H1 (cell line): Measurements from ENCODE around the gene LIFR. TPM values are rescaled to one million over a fixed set of nuclear protein-coding genes. Genes with fewer than 3 reads are reported as not detected.
A peak's percentile ranks its signal among the peaks of the same experiment; 100 is the strongest.

Experiments used
- CTCF ChIA-PET: fragments of 300-600 bp; sonication (Branson Sonifier 250); formaldehyde crosslinking; loops from one replicate; lab custom pipeline; 2021; ENCODE audit not compliant: partially characterized antibody; lab: Charles Lee
- POLR2A ChIA-PET: fragments of 300-600 bp; sonication (Branson Sonifier 250); formaldehyde crosslinking; loops from one replicate; lab custom pipeline; 2021; ENCODE audit warnings: inconsistent platforms; ENCODE audit not compliant: partially characterized antibody; lab: Charles Lee
- DNase-seq, 2 experiments: peaks; one replicate each; pipeline versions ENCODE4 v3.0.0 to v3.0.0-alpha.2; 2010 to 2022; ENCODE audit warnings: low spot score in 2 of 2, low read depth in 1 of 2, mixed read lengths in 1 of 2
- FAIRE-seq: peaks from 2 replicates; lab custom pipeline; 2011; peaks lifted over from hg19 to GRCh38; lab: Jason Lieb, UNC
- H2AFZ ChIP-seq: 2 replicates; pipeline ENCODE4 v1.8.1; 2012; ENCODE audit warnings: low read length, inconsistent platforms
- H2AK5ac ChIP-seq: 2 replicates; pipeline ENCODE4 v1.6.1; 2013; ENCODE audit warnings: low read depth, low read length
- H2BK120ac ChIP-seq: replicated peaks from 2 replicates; pipeline ENCODE3; 2013; ENCODE audit warnings: low read depth, low read length, inconsistent platforms
- H2BK12ac ChIP-seq: 2 replicates; pipeline ENCODE4 v1.6.1; 2013; ENCODE audit warnings: low read depth, low read length
- H2BK15ac ChIP-seq: 2 replicates; pipeline ENCODE4 v1.6.1; 2013; ENCODE audit warnings: low read length
- H2BK20ac ChIP-seq: 2 replicates; pipeline ENCODE4 v1.6.1; 2013; ENCODE audit warnings: low read length
- H2BK5ac ChIP-seq: 2 replicates; pipeline ENCODE4 v1.6.1; 2013; ENCODE audit warnings: low read depth, low read length
- H3K14ac ChIP-seq: 2 replicates; pipeline ENCODE4 v1.6.1; 2013; ENCODE audit warnings: inconsistent platforms; ENCODE audit not compliant: insufficient read length
- H3K18ac ChIP-seq: 2 replicates; pipeline ENCODE4 v1.6.1; 2013; ENCODE audit warnings: low read length; ENCODE audit errors: extremely low read depth
- H3K23ac ChIP-seq: 2 replicates; pipeline ENCODE4 v1.6.1; 2013; ENCODE audit warnings: inconsistent platforms; ENCODE audit not compliant: insufficient read length
- H3K23me2 ChIP-seq: 2 replicates; pipeline ENCODE4 v1.6.1; 2013; ENCODE audit warnings: low read depth, low read length
- H3K27ac ChIP-seq: 2 replicates; pipeline ENCODE4 v1.6.1; 2011; ENCODE audit warnings: low read depth, low read length, inconsistent platforms
- H3K27me3 ChIP-seq, 4 experiments: replicated peaks in 1 of 4; 1 replicate in 1 of 4; 2 replicates in 3 of 4; pipeline versions ENCODE4 v1.6.1 to v1.8.1; 2011 to 2013; ENCODE audit warnings: low read length in 3 of 4, mild to moderate bottlenecking in 3 of 4, inconsistent platforms in 2 of 4, mixed read lengths in 2 of 4, moderate library complexity in 1 of 4; ENCODE audit not compliant: control insufficient read depth in 3 of 4, insufficient read depth in 3 of 4; ENCODE audit errors: extremely low read depth in 1 of 4
- H3K36me3 ChIP-seq, 4 experiments: 2 replicates each; pipeline versions ENCODE4 v1.6.1 to v1.8.1; 2011 to 2013; ENCODE audit warnings: mild to moderate bottlenecking in 4 of 4, low read length in 3 of 4, moderate library complexity in 2 of 4, control low read depth in 1 of 4, inconsistent platforms in 1 of 4; ENCODE audit not compliant: insufficient read depth in 4 of 4, control insufficient read depth in 2 of 4
- H3K4ac ChIP-seq: replicated peaks from 2 replicates; pipeline ENCODE3; 2013; ENCODE audit warnings: low read length, low read depth, mixed read lengths, inconsistent platforms; ENCODE audit not compliant: insufficient read length
- H3K4me1 ChIP-seq, 4 experiments: replicated peaks in 1 of 4; 1 replicate in 1 of 4; 2 replicates in 3 of 4; pipeline versions ENCODE4 v1.6.1 to v1.8.1; 2011 to 2013; ENCODE audit warnings: low read length in 3 of 4, inconsistent platforms in 2 of 4, mixed read lengths in 1 of 4; ENCODE audit not compliant: insufficient read depth in 4 of 4, control insufficient read depth in 3 of 4
- H3K4me2 ChIP-seq, 2 experiments: 2 replicates each; pipeline versions ENCODE4 v1.6.1 to v1.8.1; 2011 to 2013; ENCODE audit warnings: low read depth in 2 of 2, low read length in 2 of 2, control low read depth in 1 of 2, inconsistent platforms in 1 of 2, mild to moderate bottlenecking in 1 of 2; ENCODE audit not compliant: insufficient read depth in 1 of 2
- H3K4me3 ChIP-seq, 4 experiments: fragments of 200-600, 300-600 bp in 1 of 4; sonication (generic), shearing (Covaris generic), sonication (Bioruptor Twin) in 1 of 4; 2 replicates each; pipeline versions ENCODE4 v1.5.1 to v1.8.1; 2011 to 2016; ENCODE audit warnings: low read length in 4 of 4, low read depth in 3 of 4, control low read depth in 2 of 4, inconsistent platforms in 2 of 4, mild to moderate bottlenecking in 2 of 4, mixed read lengths in 1 of 4, moderate library complexity in 1 of 4; ENCODE audit not compliant: insufficient read depth in 2 of 4; ENCODE audit errors: extremely low read depth in 1 of 4
- H3K56ac ChIP-seq: replicated peaks from 2 replicates; pipeline ENCODE3; 2013; ENCODE audit warnings: low read depth, mild to moderate bottlenecking, mixed read lengths, low read length, inconsistent platforms; ENCODE audit not compliant: insufficient read length
- H3K79me1 ChIP-seq: 2 replicates; pipeline ENCODE4 v1.6.1; 2013; ENCODE audit warnings: low read depth, low read length, control low read depth
- H3K79me2 ChIP-seq, 2 experiments: 2 replicates each; pipeline versions ENCODE4 v1.6.1 to v1.8.1; 2012 to 2013; ENCODE audit warnings: low read length in 2 of 2, mild to moderate bottlenecking in 2 of 2, inconsistent platforms in 1 of 2; ENCODE audit not compliant: insufficient read depth in 2 of 2, control insufficient read depth in 1 of 2
- H3K9ac ChIP-seq, 4 experiments: replicated peaks in 1 of 4; 1 replicate in 1 of 4; 2 replicates in 3 of 4; pipeline versions ENCODE4 v1.6.1 to v1.8.1; 2011 to 2013; ENCODE audit warnings: low read depth in 3 of 4, low read length in 3 of 4, control low read depth in 2 of 4, mild to moderate bottlenecking in 2 of 4, moderate library complexity in 2 of 4, inconsistent platforms in 1 of 4; ENCODE audit errors: extremely low read depth in 1 of 4
- H3K9me3 ChIP-seq, 2 experiments: 2 replicates each; pipeline versions ENCODE4 v1.6.1 to v1.8.1; 2012 to 2013; ENCODE audit warnings: mild to moderate bottlenecking in 2 of 2, moderate library complexity in 2 of 2, control low read depth in 1 of 2, inconsistent platforms in 1 of 2, low read depth in 1 of 2, low read length in 1 of 2, mixed read lengths in 1 of 2; ENCODE audit not compliant: insufficient read depth in 2 of 2
- H4K20me1 ChIP-seq, 2 experiments: replicated peaks in 1 of 2; 2 replicates each; pipeline versions ENCODE3 to v1.8.1; 2011 to 2013; ENCODE audit warnings: inconsistent platforms in 2 of 2, low read length in 2 of 2, mild to moderate bottlenecking in 1 of 2; ENCODE audit not compliant: insufficient read depth in 2 of 2, control insufficient read depth in 1 of 2
- H4K5ac ChIP-seq: 2 replicates; pipeline ENCODE4 v1.6.1; 2013; ENCODE audit warnings: low read length, low read depth, mixed read lengths, inconsistent platforms; ENCODE audit not compliant: insufficient read length
- H4K8ac ChIP-seq: 2 replicates; pipeline ENCODE4 v1.8.0; 2013; ENCODE audit warnings: mild to moderate bottlenecking, moderate library complexity, low read length, inconsistent platforms; ENCODE audit not compliant: insufficient read depth; ENCODE audit errors: extremely low read depth
- H4K91ac ChIP-seq: replicated peaks from 2 replicates; pipeline ENCODE3; 2013; ENCODE audit warnings: low read length, mixed read lengths, inconsistent platforms; ENCODE audit not compliant: insufficient read length
- ASH2L ChIP-seq: fragments of 200-600, 300-600 bp; sonication (generic); IDR thresholded peaks from one replicate; pipeline ENCODE4 v1.7.1; 2017; ENCODE audit warnings: low read length
- JUN ChIP-seq: IDR thresholded peaks from 2 replicates; pipeline ENCODE4 v1.6.1; 2011; ENCODE audit warnings: low read depth, mild to moderate bottlenecking, improper control_type of control experiment, low read length
- NRF1 ChIP-seq: IDR thresholded peaks from 2 replicates; pipeline ENCODE4 v1.6.1; 2011; ENCODE audit warnings: mild to moderate bottlenecking, low read depth, low read length, improper control_type of control experiment
- POLR2A ChIP-seq, 2 experiments: IDR thresholded peaks; 1 replicate in 1 of 2; 2 replicates in 1 of 2; pipeline ENCODE4 v1.6.1; 2011; ENCODE audit warnings: low read depth in 2 of 2, low read length in 2 of 2, mild to moderate bottlenecking in 2 of 2; ENCODE audit errors: control extremely low read depth in 1 of 2
- RAD21 ChIP-seq, 2 experiments: IDR thresholded peaks in 1 of 2; conservative IDR thresholded peaks in 1 of 2; 2 replicates each; pipeline ENCODE4 v1.6.1; 2011; ENCODE audit warnings: low read depth in 2 of 2, low read length in 2 of 2, improper control_type of control experiment in 1 of 2, inconsistent platforms in 1 of 2, mild to moderate bottlenecking in 1 of 2, moderate library complexity in 1 of 2
- WGBS, 2 experiments: shearing (Covaris generic) in 1 of 2; methylation state at CpG; one replicate each; pipeline versions ENCODE4 v1.1.6 to v1.1.7; 2013 to 2015; ENCODE audit warnings: low lambda C conversion rate in 2 of 2, mixed read lengths in 2 of 2, inconsistent platforms in 1 of 2, low coverage in 1 of 2, missing lambda C conversion rate in 1 of 2; ENCODE audit not compliant: insufficient replicate concordance in 2 of 2, insufficient coverage in 1 of 2, insufficient read length in 1 of 2; ENCODE audit errors: extremely low coverage in 1 of 2, missing lambda C conversion rate in 1 of 2; 5-methylcytosine and 5-hydroxymethylcytosine counted together
- polyA plus RNA-seq, 7 experiments: library from polyadenylated mRNA; depleted of rRNA in 3 of 7; stranded (reverse) in 5 of 7; unstranded in 2 of 7; fragments of >200 nt in 5 of 7; fragments of 200-250 nt in 2 of 7; gene quantifications; 1 replicate in 5 of 7; 2 replicates in 1 of 7; 4 replicates in 1 of 7; pipeline versions ENCODE4 v1.2.1 to v1.2.3, GENCODE V29; 2011 to 2013; ENCODE audit warnings: missing spikeins in 2 of 7, mixed read lengths in 2 of 7
- total RNA-seq: library from RNA; stranded (reverse); fragmentation: NEBNext Ultra II Directional; extraction: Animal tissue kit (Norgen Biotek cat#: 25700); gene quantifications from 2 replicates; pipeline ENCODE4 v1.2.1, GENCODE V29; 2021
- TF ChIP-seq, protein P1 (sequence below), 3 experiments: IDR thresholded peaks; 1 replicate in 2 of 3; 2 replicates in 1 of 3; pipeline versions ENCODE4 v1.5.1 to v1.6.1; 2011; ENCODE audit warnings: low read length in 3 of 3, mild to moderate bottlenecking in 3 of 3, inconsistent platforms in 2 of 3, low read depth in 1 of 3, moderate library complexity in 1 of 3; ENCODE audit not compliant: insufficient read depth in 1 of 3; ENCODE audit errors: control extremely low read depth in 1 of 3

Gene LIFR
- total and polyA plus RNA-seq, 2 of the 8 experiments (the other 6 are each of a cell fraction or from before 2014, with no cell fraction given): 2.0 to 18.9 TPM

DNA sequence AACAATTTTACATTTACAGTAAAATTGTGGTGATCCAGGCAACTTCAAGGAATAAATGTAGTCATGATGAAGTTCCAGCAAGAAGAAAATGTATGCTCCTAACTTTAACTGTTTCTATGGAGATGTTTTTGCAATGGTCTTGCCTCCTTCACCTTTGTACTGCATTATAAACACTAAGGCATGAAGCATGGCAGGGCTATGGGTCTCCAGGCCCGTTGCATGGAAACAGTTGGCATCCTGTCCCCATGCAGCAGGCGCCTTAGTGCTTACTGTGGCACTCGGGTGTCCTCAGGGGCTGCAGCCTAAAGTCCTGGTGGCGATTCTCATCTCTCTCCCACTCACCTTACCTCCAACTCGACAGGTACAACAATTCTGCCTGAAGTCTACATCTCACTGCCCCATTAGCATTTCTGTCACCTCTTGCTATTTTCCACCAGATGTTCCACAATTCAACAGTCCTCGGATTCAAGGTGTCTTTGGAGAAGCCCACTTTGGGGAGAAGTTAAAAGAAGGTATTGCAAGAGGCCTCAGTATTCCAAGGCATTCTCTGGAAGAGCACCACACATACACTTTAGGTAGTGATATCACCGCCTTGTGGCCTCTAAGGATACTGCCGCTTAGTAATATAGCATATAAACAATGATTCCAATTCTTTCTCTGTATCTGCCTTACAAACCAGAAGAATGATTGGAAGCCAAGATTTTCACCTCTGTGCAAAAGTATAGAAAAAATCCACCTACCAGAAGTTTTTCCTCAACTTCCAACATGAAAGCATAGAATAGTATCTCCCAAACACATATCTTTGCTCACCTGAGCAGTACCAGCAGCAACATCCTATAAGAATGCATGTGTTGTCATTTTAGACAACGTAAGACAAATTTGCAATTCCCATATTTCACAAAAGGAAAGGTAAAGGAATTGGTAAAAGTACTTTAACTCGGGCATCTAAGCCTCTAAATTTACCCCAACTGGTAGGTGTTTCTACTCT is 5.1 kb downstream of the LIFR start:
- Histone ChIP-seq H3K4me1 (peaks cover 0 to 5% (median 0%) of the 10 kb centered on the region in 4 experiments; a peak in 2 of 7 replicates), H4K8ac (no peak overlapping the region), H3K4ac (no peak overlapping the region), H4K5ac (no peak overlapping the region), H3K9ac (no peak overlapping the region), H2BK20ac (no peak overlapping the region), H3K14ac (no peak overlapping the region), H2BK120ac (no peak overlapping the region), H3K27me3 (no peaks in the 10 kb centered on the region), H3K4me3 (no peak overlapping the region), H3K23me2 (peaks cover 4% of the 10 kb centered on the region; the same call in 1 of the 2 replicates), H2AFZ (no peak overlapping the region), H4K91ac (no peak overlapping the region), H3K36me3 (no peaks in the 10 kb centered on the region), H2BK5ac (no peak overlapping the region), H3K9me3 (no peaks in the 10 kb centered on the region), H3K79me2 (peaks cover 0 to 82% of the 10 kb centered on the region in 2 experiments; a peak in 3 of 4 replicates), H3K18ac (no peak overlapping the region), H2BK12ac (no peak overlapping the region), H2BK15ac (no peak overlapping the region), H3K23ac (no peak overlapping the region), H3K56ac (no peak overlapping the region), H2AK5ac (no peak overlapping the region), H4K20me1 (no peaks in the 10 kb centered on the region), H3K27ac (no peak overlapping the region), H3K4me2 (0 out of 4 replicates have a peak overlapping the region, but pooled peaks of 1 of the 2 experiments have one; percentile 1), H3K79me1 (peaks cover 7% of the 10 kb centered on the region; the same call in 1 of the 2 replicates)
- FAIRE-seq (peak; percentile 36), DNase-seq (no peak)
- 65% methylated on average over 10 of the region's 10 CpGs; no CpG with 5 or more reads in 1 of the 2 experiments for WGBS, 2 experiments
- ChIA-PET CTCF (interaction anchor here (0.7 to 2.1 kb wide), 32 partner anchors 8 to 286 kb away, joined by 3 to 13 read pairs (median 3); no protein-coding TSS in a partner anchor), POLR2A (interaction anchor here (0.6 kb wide), 1 partner anchor 271 kb away, joined by 3 read pairs; no protein-coding TSS in a partner anchor)
- TF ChIP-seq ASH2L (peak; percentile 38), POLR2A (IDR thresholded peaks at IDR 0.05; ENCODE audit: control extremely low read depth in 1 of 2, low read depth in 2 of 2, low read length in 2 of 2) (no peak), RAD21 (IDR thresholded peaks at IDR 0.05 in 1 of 2, conservative IDR thresholded peaks at IDR 0.05 in 1 of 2; ENCODE audit: low read depth in 2 of 2, low read length in 2 of 2) (peak; percentile 69 to 70), JUN (no peak), NRF1 (no peak)
- TF ChIP-seq, protein P1, sequence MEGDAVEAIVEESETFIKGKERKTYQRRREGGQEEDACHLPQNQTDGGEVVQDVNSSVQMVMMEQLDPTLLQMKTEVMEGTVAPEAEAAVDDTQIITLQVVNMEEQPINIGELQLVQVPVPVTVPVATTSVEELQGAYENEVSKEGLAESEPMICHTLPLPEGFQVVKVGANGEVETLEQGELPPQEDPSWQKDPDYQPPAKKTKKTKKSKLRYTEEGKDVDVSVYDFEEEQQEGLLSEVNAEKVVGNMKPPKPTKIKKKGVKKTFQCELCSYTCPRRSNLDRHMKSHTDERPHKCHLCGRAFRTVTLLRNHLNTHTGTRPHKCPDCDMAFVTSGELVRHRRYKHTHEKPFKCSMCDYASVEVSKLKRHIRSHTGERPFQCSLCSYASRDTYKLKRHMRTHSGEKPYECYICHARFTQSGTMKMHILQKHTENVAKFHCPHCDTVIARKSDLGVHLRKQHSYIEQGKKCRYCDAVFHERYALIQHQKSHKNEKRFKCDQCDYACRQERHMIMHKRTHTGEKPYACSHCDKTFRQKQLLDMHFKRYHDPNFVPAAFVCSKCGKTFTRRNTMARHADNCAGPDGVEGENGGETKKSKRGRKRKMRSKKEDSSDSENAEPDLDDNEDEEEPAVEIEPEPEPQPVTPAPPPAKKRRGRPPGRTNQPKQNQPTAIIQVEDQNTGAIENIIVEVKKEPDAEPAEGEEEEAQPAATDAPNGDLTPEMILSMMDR (IDR thresholded peaks at IDR 0.05; ENCODE audit: control extremely low read depth in 1 of 3, insufficient read depth in 1 of 3, low read depth in 1 of 3, low read length in 3 of 3): peak in 2 of 3 experiments; percentile 67; a peak in 3 of 4 replicates
